GM21515 (cell line): ENCODE data around the gene MT1X.

Experiments
- ATAC-seq: cut with Tn5 transposase; IDR thresholded peaks from one replicate; pipeline ENCODE4 v1.9.1; 2021; ENCODE audit not compliant: unreplicated experiment

MT1X gene

GRCh38 chr16:56675685-56676210, 6.5 kb upstream of the MT1X start:
- ATAC-seq: no peak

GRCh38 chr16:56677474-56677873, 4.8 kb upstream of the MT1X start:
- no peak for ATAC-seq

- ATAC-seq: no peak
These were observed 3.1 kb upstream of the MT1X start for GRCh38 chr16:56679078-56679730.

- no peak for ATAC-seq
These were observed 2.5 kb upstream of the MT1X start for GRCh38 chr16:56679818-56680217.

- ATAC-seq: peak; percentile 8
These were observed 580 bp downstream of the MT1X start for GRCh38 chr16:56682703-56683397.

GRCh38 chr16:56683424-56684172, 1.3 kb downstream of the MT1X start:
- no peak for ATAC-seq

- ATAC-seq: no peak
These were observed 2.1 kb downstream of the MT1X start for GRCh38 chr16:56684256-56684925.

- no peak for ATAC-seq
These were observed 2.8 kb downstream of the MT1X start for GRCh38 chr16:56684926-56685590.

GRCh38 chr16:56686758-56687157, 4.5 kb downstream of the MT1X start:
- no peak for ATAC-seq

GRCh38 chr16:56688762-56689161, 6.5 kb downstream of the MT1X start:
- no peak for ATAC-seq

GRCh38 chr16:56689171-56689570, 6.9 kb downstream of the MT1X start:
- no peak for ATAC-seq

- ATAC-seq: no peak
These were observed 8.3 kb downstream of the MT1X start for GRCh38 chr16:56690420-56691122.

- no peak for ATAC-seq
These were observed 9.6 kb downstream of the MT1X start for GRCh38 chr16:56691885-56692284.

GRCh38 chr16:56695246-56695645, 13.0 kb downstream of the MT1X start:
- ATAC-seq: no peak

GRCh38 chr16:56697456-56698155, 15.3 kb downstream of the MT1X start:
- no peak for ATAC-seq

GRCh38 chr16:56700195-56700594, 17.9 kb downstream of the MT1X start:
- no peak for ATAC-seq

- no peak for ATAC-seq
These were observed 18.4 kb downstream of the MT1X start for GRCh38 chr16:56700631-56701030.

GRCh38 chr16:56701534-56701933, 19.3 kb downstream of the MT1X start:
- no peak for ATAC-seq

GRCh38 chr16:56702836-56703235, 20.6 kb downstream of the MT1X start:
- no peak for ATAC-seq
